ENCODE results near the gene WSB2. TPM values are rescaled to one million over a fixed set of nuclear protein-coding genes. Genes with fewer than 3 reads are reported as not detected.

WSB2 gene
- total RNA-seq, 8 experiments from 2014 or later = 46.4 to 143 (median 81.9) TPM

GRCh38 chr12:118059341-118060191 is 1.4 kb downstream of the WSB2 start:
- in situ Hi-C loops (cut with MboI; ENCODE audit: low pct_unique_long_range_greater_than_20kb in 2 of 9, low sequenced_read_pairs in 9 of 9, unreplicated experiment in 9 of 9) = no loop called here
- H3K4me1 ChIP-seq (replicated peaks in 1 of 2) = peaks cover 8 to 12% of the 10 kb centered on the region in 2 donors
- peak overlapping the region; percentile 59 to 82 for H3K27ac ChIP-seq
- peak in 2 of 8 experiments; percentile 1 to 3 for ATAC-seq (replicated peaks in 6 of 8)
- 0 to 70% (median 44%) methylated on average over 2 to 10 of the region's 11 CpGs; no CpG with 5 or more reads in 1 of the 10 experiments for whole genome bisulfite sequencing, 10 experiments
- peak overlapping the region; percentile 57 to 89 (median 78) for H3K4me3 ChIP-seq

GRCh38 chr12:118058881-118059280 is 2.1 kb downstream of the WSB2 start:
- no peak overlapping the region for H3K4me3 ChIP-seq
- ATAC-seq (replicated peaks in 6 of 8) = no peak
- in situ Hi-C loops (cut with MboI; ENCODE audit: low pct_unique_long_range_greater_than_20kb in 2 of 9, low sequenced_read_pairs in 9 of 9, unreplicated experiment in 9 of 9) = no loop called here
- peaks cover 8 to 12% of the 10 kb centered on the region in 2 donors for H3K4me1 ChIP-seq (replicated peaks in 1 of 2)
- 50 to 94% (median 83%) methylated on average over 1 to 7 of the region's 8 CpGs; no CpG with 5 or more reads in 2 of the 10 experiments for WGBS, 10 experiments
- H3K27ac ChIP-seq = no peak overlapping the region

GRCh38 chr12:118058227-118058626 is 2.8 kb downstream of the WSB2 start:
- peaks cover 4 to 6% of the 10 kb centered on the region in 2 donors for H3K4me1 ChIP-seq (replicated peaks in 1 of 2)
- H3K4me3 ChIP-seq = no peak overlapping the region
- 90 to 100% (median 100%) methylated on average over 1 to 4 of the region's 7 CpGs; no CpG with 5 or more reads in 3 of the 10 experiments for WGBS, 10 experiments
- no peak overlapping the region for H3K27ac ChIP-seq
- in situ Hi-C loops (cut with MboI; ENCODE audit: low pct_unique_long_range_greater_than_20kb in 2 of 9, low sequenced_read_pairs in 9 of 9, unreplicated experiment in 9 of 9) = no loop called here
- no peak for ATAC-seq (replicated peaks in 6 of 8)

- ATAC-seq (replicated peaks in 6 of 8) = no peak
- no peak overlapping the region for H3K27ac ChIP-seq
- H3K4me3 ChIP-seq = no peak overlapping the region
- H3K4me1 ChIP-seq (replicated peaks in 1 of 2) = no peaks in the 10 kb centered on the region
- in situ Hi-C loops (cut with MboI; ENCODE audit: low pct_unique_long_range_greater_than_20kb in 2 of 9, low sequenced_read_pairs in 9 of 9, unreplicated experiment in 9 of 9) = no loop called here
- 71 to 100% (median 93%) methylated on average over 1 to 11 of the region's 13 CpGs; no CpG with 5 or more reads in 1 of the 10 experiments for WGBS, 10 experiments
Measured at GRCh38 chr12:118055865-118056773, 4.9 kb downstream of the WSB2 start.

GRCh38 chr12:118055144-118055557 is 5.8 kb downstream of the WSB2 start:
- Histone ChIP-seq H3K27ac (no peak overlapping the region), H3K4me3 (no peak overlapping the region), H3K4me1 (replicated peaks in 1 of 2) (no peaks in the 10 kb centered on the region)
- peak in 4 of 8 experiments; percentile 6 to 54 (median 26) for ATAC-seq (replicated peaks in 6 of 8)
- in situ Hi-C loops (cut with MboI; ENCODE audit: low pct_unique_long_range_greater_than_20kb in 2 of 9, low sequenced_read_pairs in 9 of 9, unreplicated experiment in 9 of 9) = no loop called here
- 80 to 100% (median 83%) methylated on average over 1 to 2 of the region's 2 CpGs; no CpG with 5 or more reads in 3 of the 10 experiments for WGBS, 10 experiments

GRCh38 chr12:118053071-118053985 is 7.7 kb downstream of the WSB2 start:
- in situ Hi-C loops (cut with MboI; ENCODE audit: low pct_unique_long_range_greater_than_20kb in 2 of 9, low sequenced_read_pairs in 9 of 9, unreplicated experiment in 9 of 9) = no loop called here
- 60 to 100% (median 95%) methylated on average over 1 to 10 of the region's 10 CpGs; no CpG with 5 or more reads in 1 of the 10 experiments for WGBS, 10 experiments
- ATAC-seq (replicated peaks in 6 of 8) = no peak
- Histone ChIP-seq H3K4me3 (no peak overlapping the region), H3K27ac (no peak overlapping the region), H3K4me1 (replicated peaks in 1 of 2) (no peaks in the 10 kb centered on the region)

GRCh38 chr12:118052324-118053070 is 8.5 kb downstream of the WSB2 start:
- Histone ChIP-seq H3K27ac (no peak overlapping the region), H3K4me1 (replicated peaks in 1 of 2) (no peaks in the 10 kb centered on the region), H3K4me3 (no peak overlapping the region)
- in situ Hi-C loops (cut with MboI; ENCODE audit: low pct_unique_long_range_greater_than_20kb in 2 of 9, low sequenced_read_pairs in 9 of 9, unreplicated experiment in 9 of 9) = no loop called here
- ATAC-seq (replicated peaks in 6 of 8) = peak; percentile 67 to 98 (median 92)
- 6 to 100% (median 77%) methylated on average over 1 to 7 of the region's 14 CpGs for whole genome bisulfite sequencing, 10 experiments

GRCh38 chr12:118050972-118051910 is 9.7 kb downstream of the WSB2 start:
- 68 to 100% (median 93%) methylated on average over 1 to 8 of the region's 12 CpGs; no CpG with 5 or more reads in 1 of the 10 experiments for WGBS, 10 experiments
- H3K4me3 ChIP-seq = no peak overlapping the region
- in situ Hi-C loops (cut with MboI; ENCODE audit: low pct_unique_long_range_greater_than_20kb in 2 of 9, low sequenced_read_pairs in 9 of 9, unreplicated experiment in 9 of 9) = no loop called here
- no peaks in the 10 kb centered on the region for H3K4me1 ChIP-seq (replicated peaks in 1 of 2)
- ATAC-seq (replicated peaks in 6 of 8) = no peak
- H3K27ac ChIP-seq = no peak overlapping the region

GRCh38 chr12:118046430-118046829 is 14.5 kb downstream of the WSB2 start:
- WGBS, 10 experiments = 83 to 100% (median 99%) methylated on average over 1 to 4 of the region's 4 CpGs; no CpG with 5 or more reads in 2 of the 10 experiments
- Histone ChIP-seq H3K4me1 (replicated peaks in 1 of 2) (no peaks in the 10 kb centered on the region), H3K4me3 (no peak overlapping the region), H3K27ac (no peak overlapping the region)
- ATAC-seq (replicated peaks in 6 of 8) = no peak
- in situ Hi-C loops (cut with MboI; ENCODE audit: low pct_unique_long_range_greater_than_20kb in 2 of 9, low sequenced_read_pairs in 9 of 9, unreplicated experiment in 9 of 9) = loop anchor here in 1 of 9 experiments (25.0 kb wide), 1 partner anchor 184 kb away; no protein-coding TSS in a partner anchor

GRCh38 chr12:118044577-118044976 is 16.4 kb downstream of the WSB2 start:
- Histone ChIP-seq H3K4me1 (replicated peaks in 1 of 2) (no peaks in the 10 kb centered on the region), H3K27ac (no peak overlapping the region), H3K4me3 (no peak overlapping the region)
- ATAC-seq (replicated peaks in 6 of 8) = no peak
- WGBS, 10 experiments = 60 to 100% (median 98%) methylated on average over 1 to 7 of the region's 8 CpGs; no CpG with 5 or more reads in 3 of the 10 experiments
- in situ Hi-C loops (cut with MboI; ENCODE audit: low pct_unique_long_range_greater_than_20kb in 2 of 9, low sequenced_read_pairs in 9 of 9, unreplicated experiment in 9 of 9) = loop anchor here in 1 of 9 experiments (25.0 kb wide), 1 partner anchor 182 kb away; no protein-coding TSS in a partner anchor

GRCh38 chr12:118044075-118044474 is 16.9 kb downstream of the WSB2 start:
- WGBS, 10 experiments = 92 to 100% (median 100%) methylated on average over 1 to 2 of the region's 2 CpGs; no CpG with 5 or more reads in 3 of the 10 experiments
- no peak for ATAC-seq (replicated peaks in 6 of 8)
- Histone ChIP-seq H3K4me1 (replicated peaks in 1 of 2) (no peaks in the 10 kb centered on the region), H3K4me3 (no peak overlapping the region), H3K27ac (no peak overlapping the region)
- in situ Hi-C loops (cut with MboI; ENCODE audit: low pct_unique_long_range_greater_than_20kb in 2 of 9, low sequenced_read_pairs in 9 of 9, unreplicated experiment in 9 of 9) = loop anchor here in 1 of 9 experiments (25.0 kb wide), 1 partner anchor 182 kb away; no protein-coding TSS in a partner anchor
